Stimulated activated CD8-positive, alpha-beta memory T cell treated with anti-CD3 and anti-CD28 coated beads, Interleukin-2, amount 100 ng/mL, for 48 hours (primary cell): Measurements from ENCODE around the gene SRSF10.
"Not testable (repeated sequence)": the region's sequence is repeated elsewhere in the genome, so short reads cannot be mapped to it uniquely, and the experiment has no call there.

Source experiments
- DNase-seq, 2 donors: peaks; one replicate each; pipeline ENCODE4 v3.0.0-alpha.2; 2020; ENCODE audit warnings: low read depth in 2 of 2

Gene SRSF10

DNA sequence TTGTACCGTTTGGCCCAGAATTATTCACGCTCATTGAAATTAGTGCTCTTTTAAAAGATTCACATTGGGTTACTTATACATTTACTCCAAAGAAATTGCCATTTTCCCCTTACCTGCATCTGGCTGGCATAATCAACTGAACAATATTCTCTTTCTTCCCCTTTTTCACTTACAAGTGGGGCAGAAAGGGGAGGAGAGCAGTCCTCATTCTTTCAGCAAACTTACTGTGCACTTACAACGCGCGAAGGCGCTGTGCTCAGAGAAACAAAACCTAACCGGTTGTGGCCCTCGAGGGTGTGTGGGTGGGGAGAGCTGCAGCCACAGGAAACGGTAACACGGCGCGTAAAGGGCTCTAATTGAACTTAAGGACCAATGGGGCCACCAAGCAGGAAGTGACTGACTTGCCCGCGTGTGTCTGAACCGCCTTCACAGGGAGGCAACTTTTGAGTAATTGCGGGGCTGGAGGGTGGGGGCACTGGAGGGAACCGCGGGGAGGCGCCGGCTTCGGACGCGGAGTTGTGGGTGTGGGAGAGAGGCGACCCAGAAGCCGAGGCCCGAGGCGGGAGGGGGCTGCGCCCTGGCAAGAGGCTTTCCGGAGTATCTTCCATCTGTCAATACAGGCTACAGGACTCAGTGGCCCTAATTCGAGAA is 21.2 kb downstream of the SRSF10 start:
- peak; percentile 83 to 89 for DNase-seq

DNA sequence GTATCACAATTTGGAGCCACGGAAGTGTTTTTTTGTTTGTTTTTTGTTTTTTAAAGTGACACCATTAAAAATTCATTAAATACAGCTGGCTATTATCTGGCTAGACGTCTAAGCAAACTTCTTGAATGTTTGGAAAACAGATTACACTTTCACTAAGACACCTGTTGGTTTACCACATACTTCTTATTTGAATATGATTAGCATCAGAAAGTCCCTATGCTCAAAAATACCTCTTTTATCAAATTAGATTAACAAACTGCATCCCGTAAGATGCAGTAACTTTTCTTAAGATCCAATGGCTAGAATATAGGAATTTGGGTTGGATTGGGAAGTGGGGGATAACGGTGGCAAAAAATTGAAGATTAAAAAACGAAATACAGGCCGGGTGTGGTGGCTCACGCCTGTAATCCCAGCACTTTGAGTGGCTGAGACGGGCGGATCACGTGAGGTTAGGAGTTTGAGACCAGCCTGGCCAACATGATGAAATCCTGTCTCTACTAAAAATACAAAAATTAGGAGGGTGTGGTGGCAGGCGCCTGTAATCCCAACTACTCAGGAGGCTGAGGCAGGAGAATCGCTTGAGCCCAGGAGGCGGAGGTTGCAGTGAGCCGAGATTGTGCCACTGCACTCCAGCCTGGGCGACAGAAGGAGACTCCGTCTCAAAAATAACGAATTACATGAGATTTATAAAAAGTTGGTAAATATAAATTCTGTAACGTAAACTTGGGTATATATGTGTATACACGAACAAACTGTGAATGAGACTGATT is 21.9 kb downstream of the SRSF10 start:
- DNase-seq = not testable (repeated sequence)

DNA sequence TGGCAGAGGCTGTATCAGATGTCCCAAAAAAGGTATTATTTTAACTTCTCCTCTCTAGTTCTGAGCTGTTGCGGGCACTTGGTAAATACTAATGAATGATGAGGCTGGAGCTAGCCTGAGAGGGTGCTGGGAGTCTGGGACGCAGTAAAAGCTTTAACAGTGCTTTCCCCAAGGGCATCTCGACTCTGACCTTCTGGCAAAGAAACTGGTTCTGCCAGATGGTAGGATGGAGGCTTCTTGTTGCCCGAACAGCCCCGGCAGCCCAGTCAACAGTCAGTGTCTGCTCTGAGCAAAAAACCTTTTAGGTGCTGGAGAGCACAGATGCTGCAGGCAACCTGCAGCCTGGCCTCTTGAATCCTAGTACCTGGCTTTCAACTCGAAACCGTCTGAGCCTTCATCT is 23.0 kb downstream of the SRSF10 start:
- DNase-seq = no peak

DNA sequence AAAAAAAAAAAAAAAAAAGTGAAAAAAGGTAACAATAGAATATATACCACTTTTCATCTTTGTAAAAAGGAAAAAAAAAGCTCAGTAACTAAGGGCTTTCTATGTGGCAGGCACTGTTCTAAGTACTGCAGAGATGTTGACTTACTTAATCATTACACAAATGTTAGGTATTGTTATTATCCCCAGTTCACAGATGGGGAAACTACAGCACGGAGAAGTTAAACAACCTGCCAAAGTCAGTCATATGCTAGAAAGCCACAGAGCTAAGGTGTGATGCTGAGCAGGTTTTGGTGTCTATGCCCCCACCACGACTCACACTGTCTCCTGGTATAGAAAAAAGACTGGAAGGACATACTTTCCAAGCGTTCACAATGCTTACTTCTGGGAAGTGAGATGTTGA is 27.1 kb downstream of the SRSF10 start:
- DNase-seq = no peak

DNA sequence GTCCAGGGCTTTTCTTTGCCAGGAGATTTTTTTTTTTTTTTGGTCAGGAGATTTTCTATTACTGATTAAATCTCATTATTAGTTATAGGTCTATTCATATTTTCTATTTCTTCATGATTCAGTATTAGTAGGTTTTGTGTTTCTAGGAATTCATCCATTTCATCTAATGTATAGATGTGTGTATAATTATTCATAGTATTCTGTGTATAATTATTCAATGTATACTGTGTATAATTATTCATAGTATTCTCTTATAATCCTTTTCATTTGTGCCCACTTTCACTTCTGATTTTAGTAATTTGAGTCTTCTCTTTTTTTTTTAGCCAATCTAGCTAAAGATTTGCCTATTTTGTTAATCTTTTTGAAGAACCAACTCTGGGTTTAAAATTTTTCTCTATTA is 32.8 kb downstream of the SRSF10 start:
- no peak for DNase-seq

DNA sequence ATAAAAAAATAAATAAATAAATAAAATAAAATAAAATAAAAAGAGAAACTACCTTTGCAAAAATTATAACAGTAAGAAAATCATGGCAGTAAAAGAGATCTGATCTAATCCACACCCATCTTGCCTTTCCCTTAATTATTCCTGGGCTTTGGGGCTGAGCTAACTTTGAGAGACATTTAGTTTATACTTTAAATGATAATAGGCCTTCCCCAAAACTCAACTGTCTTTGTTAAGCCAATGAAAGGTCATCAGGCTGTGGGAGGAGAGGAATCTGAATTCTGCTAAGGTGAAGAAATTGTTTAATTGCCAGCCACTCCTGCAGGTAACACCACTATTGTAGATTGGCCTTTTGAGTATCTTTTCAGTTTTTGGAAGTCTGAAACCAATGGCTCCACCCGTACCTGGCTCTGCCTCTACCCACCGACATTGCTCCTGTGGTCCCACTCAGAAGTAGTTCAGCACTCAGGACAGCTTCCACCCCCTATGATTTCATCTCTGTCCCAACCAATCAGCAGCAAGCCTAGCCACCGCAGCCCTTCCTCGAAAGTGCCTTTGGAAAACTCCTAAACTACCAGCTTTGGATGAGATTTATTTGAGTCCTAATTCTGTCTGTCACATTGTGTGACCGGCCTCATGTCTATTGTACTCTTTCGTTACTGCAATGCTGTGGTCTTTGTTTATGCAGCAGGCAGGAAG is 43.5 kb downstream of the SRSF10 start:
- no peak for DNase-seq

DNA sequence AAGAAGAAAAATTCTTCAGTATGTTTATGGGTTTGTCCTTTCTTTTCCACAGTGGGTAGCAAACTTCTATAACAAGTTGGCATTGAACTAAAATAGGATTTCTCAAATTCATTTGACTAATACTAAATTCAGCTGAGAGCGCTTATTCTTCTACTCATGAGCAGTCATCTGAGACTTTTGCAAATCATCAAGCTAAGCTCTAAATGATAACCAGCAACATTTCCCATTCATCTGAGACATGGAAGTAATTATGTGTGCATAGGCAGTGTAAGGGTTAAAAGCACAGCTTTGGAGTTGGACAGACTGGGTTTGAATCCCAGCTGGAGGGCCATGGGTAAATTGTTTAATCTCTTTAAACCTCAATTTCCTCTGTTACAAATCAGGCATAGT is 48.6 kb downstream of the SRSF10 start:
- DNase-seq = no peak

DNA sequence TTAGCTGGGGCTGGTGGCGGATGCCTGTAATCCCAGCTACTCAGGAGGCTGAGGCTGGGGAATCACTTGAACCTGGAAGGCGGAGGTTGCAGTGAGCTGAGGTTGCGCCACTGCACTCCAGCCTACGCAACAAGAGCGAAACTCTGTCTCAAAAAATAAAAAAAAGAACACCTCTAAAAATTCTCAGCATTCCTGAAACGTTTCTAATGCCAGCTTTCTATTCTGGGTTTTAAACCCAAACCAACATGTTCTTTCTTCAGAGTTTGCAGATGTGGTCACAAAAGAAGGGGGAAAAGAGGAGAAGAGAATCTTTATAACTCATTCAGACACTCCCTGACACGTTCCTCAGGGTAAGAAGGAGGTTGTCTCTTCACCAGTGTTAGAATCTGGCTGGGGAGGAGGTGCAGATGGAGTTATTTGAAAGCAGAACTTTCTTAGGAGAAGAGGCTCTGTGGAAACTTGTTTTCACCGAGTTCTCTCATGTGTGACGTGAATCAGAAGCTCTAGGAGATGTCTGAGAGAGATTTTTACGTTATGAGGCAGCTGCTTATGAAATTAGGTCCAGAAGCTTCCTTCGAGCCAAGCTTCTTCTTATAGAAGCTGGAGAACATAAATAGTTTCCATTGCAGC is 49.2 kb downstream of the SRSF10 start:
- no peak for DNase-seq

DNA sequence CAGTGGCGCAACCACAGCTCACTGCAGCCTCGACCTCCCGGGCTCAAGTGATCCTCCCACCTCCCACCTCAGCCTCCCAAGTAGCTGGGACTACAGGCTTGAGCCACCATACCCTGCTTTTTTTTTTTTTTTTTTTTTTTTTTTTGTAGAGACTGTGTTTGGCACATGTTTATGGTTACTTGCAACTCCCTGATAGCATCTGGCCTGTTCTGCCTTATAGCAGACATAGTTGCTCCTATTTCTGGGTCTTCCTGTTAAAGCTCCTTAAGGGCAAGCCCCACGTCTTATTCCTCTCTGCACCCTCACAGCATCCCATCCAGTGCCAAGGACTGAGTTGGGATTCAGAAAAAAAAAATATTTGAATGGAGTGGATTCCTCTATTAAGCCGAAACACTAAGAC is 49.9 kb downstream of the SRSF10 start:
- no peak for DNase-seq

DNA sequence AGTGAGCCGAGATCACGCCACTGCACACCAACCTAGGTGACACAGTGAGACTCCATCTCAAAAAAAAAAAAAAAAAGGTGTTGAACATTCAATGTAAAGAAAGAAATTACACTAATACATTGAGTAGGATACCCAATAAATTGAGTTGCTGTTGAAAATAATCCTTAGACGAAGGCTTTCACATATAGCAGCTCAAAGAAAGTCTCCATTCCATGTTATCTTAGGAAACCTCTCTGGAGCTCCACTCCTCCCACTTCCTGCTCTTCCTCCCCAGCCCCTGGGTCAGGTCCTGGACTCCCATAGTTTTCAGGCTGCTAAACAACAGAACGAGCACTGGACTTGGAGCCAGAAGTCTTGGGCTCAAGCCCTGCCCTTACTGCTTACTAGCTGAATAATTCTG is 51.3 kb downstream of the SRSF10 start:
- no peak for DNase-seq

DNA sequence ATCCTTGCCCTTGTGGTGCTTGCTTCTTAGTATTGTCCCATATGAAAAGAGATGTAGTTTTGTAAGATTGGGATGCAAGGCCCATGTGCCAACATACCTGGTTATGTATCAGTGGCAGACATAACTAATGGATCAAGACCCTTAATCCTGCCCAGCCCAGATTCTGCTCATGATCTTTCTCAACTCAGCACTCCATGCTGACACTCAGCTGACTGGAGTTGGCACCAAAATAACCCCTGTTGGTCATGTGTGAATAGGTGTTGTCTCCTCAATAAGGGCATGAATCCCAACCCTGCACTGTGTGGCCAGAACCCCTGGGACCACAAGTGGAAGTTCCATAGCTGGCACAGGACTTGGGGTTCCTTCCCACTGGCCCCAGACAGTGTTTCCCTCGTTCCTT is 53.0 kb downstream of the SRSF10 start:
- no peak for DNase-seq

DNA sequence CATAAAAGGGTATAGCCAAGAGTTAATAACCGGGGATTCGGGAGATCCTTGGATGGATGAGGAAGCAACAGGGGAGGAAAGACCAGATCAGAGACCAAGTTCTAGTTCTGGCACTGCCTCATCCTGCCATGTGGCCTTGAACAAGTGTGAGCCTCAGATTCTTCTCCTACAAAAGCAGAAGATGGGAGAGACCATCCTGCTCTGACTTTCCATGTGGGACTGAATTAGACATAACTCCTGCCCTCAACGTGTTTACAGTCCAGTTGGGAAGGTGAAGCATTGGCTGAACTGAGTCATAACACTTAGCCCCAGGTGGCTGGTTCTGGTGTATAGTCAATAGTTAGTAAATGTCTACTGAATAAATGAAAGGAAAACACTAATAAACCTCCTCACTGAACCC is 54.8 kb downstream of the SRSF10 start:
- no peak for DNase-seq

DNA sequence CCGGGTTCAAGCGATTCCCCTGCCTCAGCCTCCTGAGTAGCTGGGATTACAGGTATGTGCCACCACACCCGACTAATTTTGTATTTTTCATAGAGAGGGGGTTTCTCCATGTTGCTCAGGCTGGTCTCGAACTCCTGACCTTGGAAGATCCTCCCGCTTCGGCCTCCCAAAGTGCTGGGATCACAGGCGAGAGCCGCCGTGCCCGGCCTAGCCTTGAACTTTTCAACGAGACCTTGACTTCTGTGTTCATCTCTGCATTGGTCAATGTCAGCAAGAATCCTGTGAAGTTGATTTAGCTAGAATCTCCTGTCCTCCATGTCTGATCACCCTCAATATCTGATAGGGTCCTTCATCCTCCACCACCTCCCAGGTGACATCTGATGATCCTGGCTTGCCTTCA is 55.5 kb downstream of the SRSF10 start:
- DNase-seq = no peak

DNA sequence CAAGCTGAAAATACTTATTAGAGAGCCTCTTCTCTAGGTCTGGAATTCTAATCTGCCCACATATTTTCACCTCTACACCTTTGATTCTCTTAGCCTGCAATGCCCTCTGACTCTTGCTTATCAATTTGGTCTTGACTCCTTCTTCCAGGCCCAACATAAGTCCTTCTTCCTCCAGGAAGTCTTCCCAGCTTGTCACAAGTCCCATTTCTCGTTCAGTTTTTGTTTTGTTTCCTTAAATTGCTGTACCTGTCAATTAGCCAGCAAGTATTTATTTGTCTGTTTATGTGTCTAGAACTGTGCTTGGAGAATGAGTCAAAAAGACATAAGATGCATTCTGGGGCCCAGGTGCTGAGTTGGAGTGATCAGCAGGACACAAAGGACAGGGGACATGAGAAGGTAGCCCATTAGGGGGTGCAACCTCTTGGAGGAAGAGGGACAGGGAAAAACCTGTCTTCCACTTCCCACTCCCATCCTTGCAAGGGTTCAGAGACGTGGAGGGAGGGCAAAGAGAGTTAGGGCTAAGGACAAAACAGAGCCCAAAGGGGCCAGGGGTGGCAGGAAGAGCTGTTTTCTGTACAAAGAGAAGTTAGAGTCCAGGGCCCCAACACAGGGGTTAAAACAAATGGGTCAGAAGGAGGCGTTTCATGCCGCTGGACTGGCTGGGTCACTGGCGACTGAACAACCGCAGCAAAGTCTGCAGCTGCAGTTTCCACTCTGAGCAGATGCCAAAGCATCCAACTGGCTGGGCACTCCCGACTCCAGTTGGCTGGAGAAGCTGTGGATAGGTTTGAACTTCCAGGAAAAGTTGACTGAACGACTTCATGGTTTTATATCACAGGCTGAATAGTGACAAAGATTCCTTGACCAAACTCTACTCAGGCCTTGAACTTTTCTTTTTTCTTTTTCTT is 56.3 kb downstream of the SRSF10 start:
- DNase-seq = no peak

DNA sequence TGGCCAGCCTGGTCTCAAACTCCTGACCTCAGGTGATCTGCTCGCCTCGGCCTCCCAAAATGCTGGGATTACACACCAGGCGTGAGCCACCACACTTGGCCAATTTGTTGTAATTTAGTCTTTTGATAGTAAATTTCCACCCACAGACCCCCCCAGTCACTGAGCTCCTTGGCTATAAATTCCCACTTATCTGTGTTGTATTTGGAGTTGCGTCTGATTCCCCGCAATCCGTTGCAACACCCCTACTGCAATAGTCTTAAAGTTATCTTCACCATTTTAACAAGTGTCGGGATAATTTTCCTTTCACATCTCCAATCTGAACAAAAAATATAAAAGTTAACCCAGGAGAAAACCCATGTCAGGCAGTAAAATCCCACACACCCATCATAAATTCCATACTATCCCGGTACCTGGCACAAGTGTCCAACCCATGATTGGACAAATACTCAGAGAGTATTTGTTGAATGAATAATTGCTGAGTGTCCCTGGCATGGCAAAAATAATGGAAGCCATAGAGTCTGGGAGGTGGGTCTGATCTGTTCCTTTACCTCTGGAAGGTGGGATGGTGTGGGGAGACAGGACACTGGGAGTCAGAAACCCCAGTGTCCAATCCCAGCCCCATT is 57.7 kb downstream of the SRSF10 start:
- no peak for DNase-seq

DNA sequence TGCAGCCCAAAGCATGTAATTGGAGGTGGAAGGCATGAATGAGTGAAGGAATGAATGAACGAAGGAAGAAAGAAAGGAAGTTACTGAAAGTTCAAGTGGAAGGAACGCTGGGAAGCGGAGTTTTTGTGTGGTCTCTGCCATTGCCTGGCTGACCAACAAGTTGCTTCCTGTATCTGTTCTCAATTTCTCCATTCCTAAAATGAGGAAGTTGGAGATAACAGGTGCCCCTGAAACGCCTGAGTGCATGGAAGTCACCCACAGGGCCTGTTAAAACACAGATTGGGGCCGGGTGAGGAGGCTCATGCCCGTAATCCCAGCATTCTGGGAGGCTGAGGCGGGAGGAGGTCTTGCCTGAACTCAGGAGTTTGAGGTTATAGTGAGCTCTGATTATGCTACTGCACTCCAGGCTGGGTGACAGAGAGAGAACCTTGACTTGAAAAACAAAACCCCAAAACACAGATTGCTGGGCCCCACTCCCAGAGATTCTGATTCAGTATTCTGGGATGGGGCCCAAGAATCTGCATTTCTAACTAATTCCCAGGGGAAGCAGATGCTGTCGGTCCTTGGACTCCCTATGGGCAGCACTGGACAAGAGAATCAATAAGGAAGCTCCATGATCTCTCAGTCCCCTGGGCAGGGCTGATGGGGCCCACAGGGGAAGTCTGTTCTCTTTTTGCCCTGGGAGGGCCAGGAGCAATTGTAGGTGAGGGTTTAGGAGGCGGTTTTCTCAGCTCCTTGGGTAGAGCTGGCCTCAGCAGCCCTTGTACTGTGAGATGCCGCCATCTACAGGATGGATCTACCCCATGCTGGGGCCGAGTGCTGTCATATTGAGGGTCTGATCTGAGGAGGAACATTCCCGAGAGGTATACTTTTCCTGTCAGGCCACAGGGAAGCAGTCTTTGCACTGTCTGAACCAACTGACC is 63.7 kb downstream of the SRSF10 start:
- DNase-seq = peak; percentile 30 to 42

DNA sequence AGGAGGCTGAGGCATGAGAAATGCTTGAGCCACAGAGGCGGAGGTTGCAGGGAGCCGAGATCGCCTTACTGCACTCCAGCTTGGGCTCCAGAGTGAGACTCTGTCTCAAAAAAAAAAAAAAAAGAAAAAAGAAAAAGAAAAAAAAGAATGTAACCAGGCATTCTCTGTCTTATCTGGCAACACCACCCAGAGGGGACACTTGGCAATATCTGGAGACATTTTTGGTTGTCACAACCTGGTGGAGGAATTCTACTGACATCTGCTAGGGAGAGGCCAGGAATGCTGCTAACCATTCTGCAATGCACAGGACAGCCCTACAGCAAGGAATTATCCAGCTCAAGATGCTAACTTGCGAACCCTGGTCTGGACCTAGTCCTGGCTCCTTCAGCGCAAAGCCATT is 64.7 kb downstream of the SRSF10 start:
- DNase-seq = no peak

DNA sequence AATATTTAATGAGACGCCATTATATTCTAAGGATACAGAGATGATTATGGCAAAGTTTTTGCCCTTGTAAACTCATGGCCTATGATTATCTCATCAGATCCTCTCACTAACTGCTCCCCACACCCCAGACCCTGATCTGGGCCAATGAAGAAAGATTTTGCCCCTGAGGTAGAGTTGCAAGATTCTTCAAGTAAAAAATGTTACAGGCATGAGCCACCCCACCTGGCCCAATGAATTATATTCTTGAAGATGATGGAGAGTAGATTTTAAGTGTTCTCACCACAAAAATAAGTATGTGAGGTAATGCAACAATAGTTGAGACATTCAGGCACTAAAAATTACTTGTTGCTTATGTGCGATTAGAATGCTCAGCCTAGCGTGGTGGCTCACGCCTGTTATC is 65.2 kb downstream of the SRSF10 start:
- DNase-seq = no peak
